Mucosa of descending colon (tissue), 3 donors: ENCODE data around the gene ADRA2B. TPM values are rescaled to one million over a fixed set of nuclear protein-coding genes. Genes with fewer than 3 reads are reported as not detected.

Source experiments
- ATAC-seq: fragments of 200-7000 bp; cut with Tn5 transposase; one replicate; pipeline ENCODE4 v1.9.1; 2020; ENCODE audit warnings: mild to moderate bottlenecking, moderate library complexity
- DNase-seq, 3 donors: peaks; one replicate each; pipeline ENCODE4 v3.0.0-alpha.2; 2020
- H3K36me3 ChIP-seq: fragments of 200-600 bp; one replicate; pipeline ENCODE4 v1.8.0; 2021; ENCODE audit warnings: low read depth, mild to moderate bottlenecking
- H3K4me1 ChIP-seq: fragments of 200-600 bp; one replicate; pipeline ENCODE4 v1.8.0; 2021; ENCODE audit warnings: low read depth, mild to moderate bottlenecking
- H3K4me3 ChIP-seq: fragments of 200-600 bp; one replicate; pipeline ENCODE4 v1.8.0; 2021; ENCODE audit warnings: mild to moderate bottlenecking
- H3K9me3 ChIP-seq: fragments of 200-600 bp; one replicate; pipeline ENCODE4 v1.8.0; 2021; ENCODE audit warnings: mild to moderate bottlenecking
- intact Hi-C, 2 donors: fragments of 100-400 bp; cut with DNase I in 1 of 2; cut with micrococcal nuclease in 1 of 2; formaldehyde crosslinking; loops; one replicate each; pipeline versions ENCODE4 v1.11.0 to v1.11.1; 2022; cut with DNase I, micrococcal nuclease
- total RNA-seq, 3 donors: library from RNA; stranded (reverse); fragmentation: NEBNext Ultra II Directional in 2 of 3; extraction: Animal tissue kit (Norgen Biotek cat#: 25700) in 2 of 3; gene quantifications; one replicate each; pipeline versions ENCODE4 v1.2.1 to v1.2.4, GENCODE V29; 2021 to 2023
- TF ChIP-seq, protein P1 (sequence below): fragments of 200-600 bp; IDR thresholded peaks from one replicate; pipeline ENCODE4 v1.8.0; 2022; ENCODE audit warnings: antibody characterized with exemption, mild to moderate bottlenecking
- donor health status: DM: no; HTN: no; CAD: no; lungs with moderate emphysema.
- donor health status: DM: no; HTN: no; CAD: no.
- donor health status: DM: no; HTN: yes; CAD: no.

Gene ADRA2B
- total RNA-seq, 3 donors from 2014 or later: 0.17 to 0.73 (median 0.36) TPM

DNA sequence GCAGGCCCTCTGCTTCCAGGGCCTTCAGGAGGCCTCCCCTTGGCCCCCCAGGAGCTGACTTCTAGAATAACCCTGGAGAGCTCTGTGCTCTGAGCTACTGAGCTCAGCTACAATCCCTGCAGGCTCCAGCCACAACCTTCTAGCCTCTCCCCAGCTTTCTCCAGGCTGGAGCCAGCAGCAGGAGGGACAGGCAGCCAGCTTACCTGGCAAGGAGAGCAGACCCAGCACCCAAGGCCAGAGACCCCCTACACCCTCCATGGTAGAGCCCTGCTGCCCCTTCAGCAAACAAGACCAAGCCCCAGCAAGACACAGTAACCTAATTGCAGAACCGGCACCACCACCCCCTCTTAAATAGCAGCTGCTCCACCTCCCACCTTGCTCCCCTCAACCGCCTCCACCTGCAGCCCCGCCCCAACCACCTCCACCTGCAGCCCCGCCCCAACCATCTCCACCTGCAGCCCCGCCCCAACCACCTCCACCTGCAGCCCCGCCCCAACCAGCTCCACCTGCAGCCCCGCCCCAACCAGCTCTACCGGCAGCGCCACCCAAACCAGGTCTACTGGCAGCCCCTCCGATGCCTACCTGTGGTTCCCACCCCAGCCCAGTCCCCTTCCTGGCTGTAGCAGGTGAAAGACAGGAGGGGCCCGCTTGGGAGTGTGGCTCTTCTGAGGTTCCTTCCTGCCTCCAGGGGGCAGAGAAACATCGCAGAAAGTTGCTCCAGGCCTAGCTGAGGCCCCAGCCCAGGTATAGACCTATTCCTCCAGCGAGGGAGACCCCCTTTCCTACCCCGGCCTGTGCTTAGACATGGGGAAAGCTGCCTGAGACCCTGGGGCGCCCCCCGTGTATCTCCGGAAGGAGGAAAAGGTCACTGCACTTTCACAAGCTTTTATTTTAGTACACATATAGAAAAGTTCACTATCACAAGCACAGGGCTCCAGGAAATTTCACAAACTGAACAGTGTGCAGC, 22.1 kb upstream of the ADRA2B start, which contains the start of gene ASTL:
Gene ASTL, minus strand, starts transcription at position 324 of the 967 bp plus-strand sequence. Its CDS starts 66 bp downstream, at position 258.
- H3K4me1 ChIP-seq: peaks cover 10% of the 10 kb centered on the region
- intact Hi-C loops: no loop called here

DNA sequence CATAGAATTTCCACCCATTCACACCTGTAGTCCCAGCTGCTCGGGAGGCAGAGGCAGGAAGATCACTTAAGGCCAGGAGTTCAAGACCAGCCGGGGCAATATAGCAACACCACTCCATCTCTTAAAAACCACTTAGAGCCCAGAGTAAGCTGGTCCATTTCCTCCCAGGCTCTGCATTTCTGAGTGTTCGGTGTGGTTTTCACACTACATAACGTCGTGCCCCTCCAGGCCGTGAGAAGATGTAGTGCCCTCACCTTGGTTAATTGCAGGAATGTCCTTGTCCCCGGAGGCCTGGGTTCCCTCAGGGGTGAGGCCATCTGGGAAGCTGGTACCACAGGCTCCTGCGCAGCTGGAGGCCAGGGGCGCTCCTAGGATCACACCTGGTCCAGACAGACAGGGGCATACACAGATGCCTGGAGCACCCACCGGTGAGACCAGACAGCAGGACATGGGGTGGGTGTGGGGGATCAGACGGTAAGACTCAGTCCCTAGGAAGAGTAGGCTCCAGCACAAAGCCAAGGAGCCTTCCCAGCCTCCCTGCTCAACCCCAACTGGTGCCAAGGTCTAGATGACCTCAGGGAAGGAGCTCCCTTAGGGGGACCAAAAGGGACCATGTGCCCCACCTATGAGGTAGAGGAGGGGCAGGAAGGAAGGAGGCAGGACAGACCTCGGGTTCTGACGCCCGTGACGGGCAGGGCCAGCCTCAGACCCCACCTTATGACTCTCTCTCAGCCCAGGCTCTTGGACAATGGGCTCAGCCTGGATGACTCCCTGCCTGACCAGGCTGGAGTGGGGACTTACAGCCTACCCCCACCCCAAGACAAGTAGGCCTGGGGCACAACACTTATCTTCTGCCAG, 21.2 kb upstream of the ADRA2B start:
- intact Hi-C loops: no loop called here
- peaks cover 10% of the 10 kb centered on the region for H3K4me1 ChIP-seq
- no peaks in the 10 kb centered on the region for H3K36me3 ChIP-seq
- peak; percentile 6 for ATAC-seq
- TF ChIP-seq, protein P1, sequence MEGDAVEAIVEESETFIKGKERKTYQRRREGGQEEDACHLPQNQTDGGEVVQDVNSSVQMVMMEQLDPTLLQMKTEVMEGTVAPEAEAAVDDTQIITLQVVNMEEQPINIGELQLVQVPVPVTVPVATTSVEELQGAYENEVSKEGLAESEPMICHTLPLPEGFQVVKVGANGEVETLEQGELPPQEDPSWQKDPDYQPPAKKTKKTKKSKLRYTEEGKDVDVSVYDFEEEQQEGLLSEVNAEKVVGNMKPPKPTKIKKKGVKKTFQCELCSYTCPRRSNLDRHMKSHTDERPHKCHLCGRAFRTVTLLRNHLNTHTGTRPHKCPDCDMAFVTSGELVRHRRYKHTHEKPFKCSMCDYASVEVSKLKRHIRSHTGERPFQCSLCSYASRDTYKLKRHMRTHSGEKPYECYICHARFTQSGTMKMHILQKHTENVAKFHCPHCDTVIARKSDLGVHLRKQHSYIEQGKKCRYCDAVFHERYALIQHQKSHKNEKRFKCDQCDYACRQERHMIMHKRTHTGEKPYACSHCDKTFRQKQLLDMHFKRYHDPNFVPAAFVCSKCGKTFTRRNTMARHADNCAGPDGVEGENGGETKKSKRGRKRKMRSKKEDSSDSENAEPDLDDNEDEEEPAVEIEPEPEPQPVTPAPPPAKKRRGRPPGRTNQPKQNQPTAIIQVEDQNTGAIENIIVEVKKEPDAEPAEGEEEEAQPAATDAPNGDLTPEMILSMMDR: no peak
- no peaks in the 10 kb centered on the region for H3K9me3 ChIP-seq
- H3K4me3 ChIP-seq: no peak overlapping the region
- peak in 2 of 3 donors; percentile 39 to 42 for DNase-seq

More for the DNA sequence above, 22.1 kb upstream of the ADRA2B start, which contains the start of gene ASTL:
- TF ChIP-seq, protein P1: no peak
- Histone ChIP-seq H3K4me3 (no peak within 1 kb of the TSS), H3K36me3 (no peaks in the 10 kb centered on the region), H3K9me3 (no peaks in the 10 kb centered on the region)
- DNase-seq (peak; percentile 88 to 91 (median 90)), ATAC-seq (peak; percentile 84)

DNA sequence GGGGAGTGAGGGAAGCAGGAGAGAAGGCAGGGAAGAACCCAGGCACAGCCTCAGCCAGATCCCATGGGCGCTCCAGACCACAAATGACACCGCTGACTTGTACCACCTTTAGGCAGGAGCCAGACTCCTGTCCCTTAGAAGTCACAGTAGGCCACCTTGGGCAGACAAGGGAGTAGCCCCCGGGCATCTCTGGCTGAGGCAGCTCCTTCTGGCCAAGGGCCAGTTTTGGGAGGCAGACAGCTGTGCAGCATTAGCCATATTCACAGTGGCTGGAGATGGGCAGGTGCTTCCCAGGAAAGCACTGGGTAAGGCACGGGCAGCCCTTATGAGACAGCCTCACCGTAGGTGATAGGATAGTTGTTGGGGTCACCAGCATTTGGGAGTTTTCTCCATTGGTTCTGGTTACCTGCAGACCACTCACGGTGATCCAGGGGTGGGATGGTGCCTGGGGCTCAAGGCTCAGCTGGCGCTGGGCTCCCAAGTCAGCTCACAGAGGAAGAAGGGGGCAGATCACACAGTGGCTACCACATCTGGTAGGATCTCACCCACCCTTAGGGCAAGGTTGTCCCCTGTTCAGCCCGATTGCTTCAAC, 19.9 kb upstream of the ADRA2B start:
- ATAC-seq (no peak), DNase-seq (peak in 1 of 3 donors; percentile 27)
- intact Hi-C loops: no loop called here
- H3K9me3 ChIP-seq: no peaks in the 10 kb centered on the region
- no peak overlapping the region for H3K4me3 ChIP-seq
- peaks cover 10% of the 10 kb centered on the region for H3K4me1 ChIP-seq
- TF ChIP-seq, protein P1: no peak
- no peaks in the 10 kb centered on the region for H3K36me3 ChIP-seq

DNA sequence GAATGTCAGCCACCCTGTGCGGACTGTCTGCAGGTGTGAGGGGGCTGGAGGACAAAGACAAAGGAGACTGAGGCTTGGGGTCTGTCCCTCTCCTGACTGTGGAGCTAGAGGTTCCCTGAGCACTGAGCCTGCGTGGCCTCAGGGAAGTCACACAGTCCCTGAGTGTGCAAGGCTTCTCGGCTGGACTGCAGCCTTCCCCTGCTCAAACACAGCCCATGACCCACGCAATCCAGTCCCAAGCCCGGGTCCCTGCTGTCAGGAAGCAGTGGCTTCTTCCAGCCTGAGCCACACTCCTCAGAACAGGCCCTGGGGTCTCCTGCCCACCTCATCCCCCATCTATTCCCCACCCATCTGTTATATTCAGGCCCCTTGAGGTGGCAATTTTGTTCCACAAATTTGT, 19.2 kb upstream of the ADRA2B start:
- H3K4me1 ChIP-seq: peaks cover 10% of the 10 kb centered on the region
- ATAC-seq (no peak), DNase-seq (peak in 1 of 3 donors; percentile 19)
- no peaks in the 10 kb centered on the region for H3K36me3 ChIP-seq
- TF ChIP-seq, protein P1: no peak
- no peaks in the 10 kb centered on the region for H3K9me3 ChIP-seq
- intact Hi-C loops: no loop called here
- H3K4me3 ChIP-seq: no peak overlapping the region

DNA sequence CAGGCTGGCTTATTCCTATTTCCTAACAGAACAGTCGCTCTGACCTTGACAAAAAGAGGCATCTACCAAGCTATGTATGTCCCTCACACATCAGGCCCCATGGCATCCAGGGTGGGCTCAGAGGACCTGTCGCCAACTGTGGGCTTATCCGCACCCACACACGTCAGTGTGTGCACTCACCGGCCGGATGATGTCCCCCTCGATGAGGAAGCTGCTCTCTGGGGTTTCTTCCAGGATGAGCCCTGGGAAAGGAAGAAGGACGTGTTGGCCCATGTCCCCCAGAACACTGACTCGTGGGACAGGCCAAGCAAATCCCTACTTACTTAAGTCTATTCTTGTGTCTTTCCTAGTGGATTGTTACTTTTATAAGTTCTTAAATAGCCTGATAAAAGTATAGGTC, 18.8 kb upstream of the ADRA2B start:
- Histone ChIP-seq H3K36me3 (no peaks in the 10 kb centered on the region), H3K4me3 (no peak overlapping the region), H3K9me3 (no peaks in the 10 kb centered on the region), H3K4me1 (peaks cover 10% of the 10 kb centered on the region)
- intact Hi-C loops: no loop called here
- ATAC-seq (no peak), DNase-seq (peak in 1 of 3 donors; percentile 31)
- TF ChIP-seq, protein P1: no peak
